HG02840 (cell line): ENCODE results near the gene TPPP.
"Not testable (repeated sequence)": the region's sequence is repeated elsewhere in the genome, so short reads cannot be mapped to it uniquely, and the experiment has no call there.

Experiments used
- ATAC-seq: cut with Tn5 transposase; IDR thresholded peaks from one replicate; pipeline ENCODE4 v1.9.1; 2021; ENCODE audit warnings: mild to moderate bottlenecking, moderate library complexity, moderate number of reproducible peaks; ENCODE audit not compliant: unreplicated experiment, low FRiP score

TPPP gene

DNA sequence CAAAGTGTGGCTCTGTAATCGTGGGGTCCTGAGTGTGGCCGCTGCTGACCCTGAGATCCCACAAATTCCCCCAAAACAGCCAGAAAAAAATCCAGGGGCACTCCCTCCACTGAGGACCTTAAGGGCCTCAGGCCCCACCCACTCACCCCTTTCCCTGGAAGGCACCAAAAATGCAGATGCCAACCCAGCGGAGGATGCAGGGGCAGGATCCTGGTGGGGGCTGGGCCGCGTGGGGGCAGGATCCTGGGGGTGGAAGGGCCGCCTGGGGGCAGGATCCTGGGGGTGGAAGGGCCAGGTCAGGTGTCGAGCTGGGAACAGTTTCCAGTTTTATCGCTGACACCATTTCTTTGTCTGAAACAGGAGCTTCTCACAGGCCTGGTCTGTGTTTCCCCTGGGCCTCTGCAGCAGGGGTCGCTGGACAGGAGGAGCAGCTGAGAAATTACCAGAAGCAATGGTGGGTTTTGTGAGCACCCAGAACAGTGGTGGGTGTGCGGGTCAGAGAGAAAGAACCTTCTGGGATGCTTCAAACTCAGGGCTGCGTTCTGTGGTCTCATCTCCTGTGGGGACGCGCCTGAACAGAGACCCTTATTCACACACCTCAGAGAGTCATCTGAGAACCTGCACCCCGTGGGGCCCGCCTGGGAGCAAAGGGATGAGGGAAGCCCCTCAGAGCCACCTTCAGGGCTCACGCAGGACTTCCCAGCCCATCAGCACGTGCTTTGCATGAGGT lies 13.8 kb downstream of the TPPP start:
- not testable (repeated sequence) for ATAC-seq

DNA sequence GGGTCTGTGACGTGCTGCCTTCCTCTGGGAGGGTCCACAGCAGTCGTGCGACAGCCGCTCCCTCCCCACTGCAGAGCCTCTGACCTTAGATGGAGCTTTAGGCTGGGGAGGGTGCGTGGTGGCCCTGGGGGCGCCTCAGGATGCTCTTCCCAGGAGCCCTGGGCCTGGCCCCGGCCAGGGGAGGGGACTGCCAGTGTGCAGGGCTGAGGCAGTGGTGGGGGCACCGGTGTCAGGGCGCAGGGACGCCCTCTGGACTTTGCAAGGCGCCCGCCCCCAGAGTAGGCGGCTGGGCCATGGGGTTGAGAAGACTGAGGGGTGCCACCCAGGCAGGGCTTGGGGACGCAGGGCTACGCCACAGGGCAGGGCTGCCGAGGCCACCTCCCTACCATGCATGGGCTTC lies 14.6 kb downstream of the TPPP start:
- not testable (repeated sequence) for ATAC-seq

- no peak for ATAC-seq
Observed at GRCh38 chr5:677131-678101, 15.7 kb downstream of the TPPP start.

- no peak for ATAC-seq
Observed at GRCh38 chr5:676699-677076, 16.5 kb downstream of the TPPP start.

DNA sequence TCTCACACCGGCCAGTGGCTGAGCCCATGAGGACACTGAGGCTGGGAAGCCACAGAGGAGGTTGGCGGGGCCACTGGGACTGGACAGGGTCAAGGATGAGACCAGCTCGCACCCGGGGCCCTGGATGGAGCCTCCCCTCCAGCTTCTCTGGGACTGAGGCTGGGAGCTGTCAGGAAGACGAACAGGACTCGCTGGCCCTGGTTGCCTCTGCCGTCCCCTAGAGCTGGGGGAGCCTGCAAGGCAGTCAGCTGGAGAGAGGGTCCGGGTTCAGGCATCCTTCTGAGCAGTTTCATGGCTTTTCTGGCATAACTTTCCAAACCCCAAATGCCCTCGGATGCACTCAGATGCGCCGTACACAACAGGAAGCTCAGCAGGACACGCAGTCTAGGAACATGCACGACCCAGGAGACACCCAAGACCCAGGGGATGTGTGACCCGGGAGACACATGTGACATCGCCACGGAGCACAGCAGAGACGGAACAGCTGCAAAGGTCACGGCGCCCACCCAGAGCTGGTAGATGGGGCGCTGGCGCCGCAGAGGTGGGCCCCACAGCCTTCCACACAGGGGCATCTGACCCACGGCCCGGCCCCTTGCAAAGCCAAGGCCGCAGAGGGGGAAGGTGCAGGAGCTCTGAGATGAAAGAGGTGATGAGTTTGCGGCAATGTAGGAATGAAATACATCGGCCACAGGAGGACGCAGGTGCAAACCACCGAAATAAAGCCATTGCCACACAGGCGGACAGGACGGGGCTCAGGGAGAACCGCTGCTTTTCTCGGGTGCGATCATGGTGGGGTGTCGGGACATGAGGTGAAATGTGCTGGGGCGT lies 17.1 kb downstream of the TPPP start:
- ATAC-seq = no peak

DNA sequence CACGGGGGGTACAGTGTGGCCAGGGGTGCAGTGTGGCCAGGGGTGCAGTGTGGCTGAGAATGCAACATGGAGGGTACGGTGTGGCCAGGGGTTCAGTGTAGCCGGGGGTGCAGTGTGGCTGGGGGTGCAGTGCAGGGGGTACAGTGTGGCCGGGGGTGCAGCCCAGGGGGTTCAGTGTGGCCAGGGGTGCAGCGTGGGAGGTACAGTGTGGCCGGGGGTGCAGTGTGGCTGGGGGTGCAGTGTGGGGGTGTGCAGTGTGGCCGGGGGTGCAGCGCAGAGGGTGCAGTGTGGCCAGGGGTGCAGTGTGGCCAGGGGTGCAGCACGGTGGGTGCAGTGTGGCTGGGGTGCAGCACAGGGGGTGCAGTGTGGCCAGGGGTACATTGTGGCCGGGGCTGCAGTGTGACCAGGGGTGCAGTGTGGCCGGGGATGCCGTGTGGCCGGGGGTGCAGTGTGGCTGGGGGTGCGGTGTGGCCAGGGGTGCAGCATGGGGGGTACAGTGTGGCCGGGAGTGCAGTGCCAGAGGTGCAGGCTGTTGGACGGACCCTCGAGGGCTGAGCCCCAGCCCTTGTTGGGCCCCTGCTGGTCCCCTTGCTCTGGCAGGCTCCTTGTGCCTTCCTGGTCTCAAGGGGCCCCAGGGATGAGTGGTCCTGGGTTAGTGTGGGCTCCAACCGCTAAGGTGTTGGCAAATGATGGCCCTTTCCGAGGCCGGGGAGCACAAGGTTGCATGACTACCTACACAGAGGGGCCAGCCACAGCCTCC lies 17.9 kb downstream of the TPPP start:
- ATAC-seq = no peak

DNA sequence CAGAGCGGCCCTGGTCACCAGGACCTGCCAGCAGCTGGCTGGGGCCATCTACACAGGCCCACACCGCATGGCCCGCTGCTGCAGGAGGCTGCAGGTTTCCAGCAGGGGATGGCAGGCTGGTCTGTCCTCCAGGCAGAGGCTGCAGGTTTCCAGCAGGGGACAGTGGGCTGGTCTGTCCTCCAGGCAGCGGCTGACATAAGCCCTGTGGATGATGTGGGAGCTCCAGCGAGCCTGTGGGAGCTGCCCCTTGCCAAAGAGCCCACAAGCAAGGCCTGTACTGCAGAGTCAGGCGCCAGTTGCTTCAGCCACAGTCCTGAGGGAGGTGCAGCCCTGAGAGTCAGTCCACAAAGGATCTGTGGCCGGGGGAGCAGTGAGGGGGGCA lies 18.5 kb downstream of the TPPP start:
- ATAC-seq = no peak

DNA sequence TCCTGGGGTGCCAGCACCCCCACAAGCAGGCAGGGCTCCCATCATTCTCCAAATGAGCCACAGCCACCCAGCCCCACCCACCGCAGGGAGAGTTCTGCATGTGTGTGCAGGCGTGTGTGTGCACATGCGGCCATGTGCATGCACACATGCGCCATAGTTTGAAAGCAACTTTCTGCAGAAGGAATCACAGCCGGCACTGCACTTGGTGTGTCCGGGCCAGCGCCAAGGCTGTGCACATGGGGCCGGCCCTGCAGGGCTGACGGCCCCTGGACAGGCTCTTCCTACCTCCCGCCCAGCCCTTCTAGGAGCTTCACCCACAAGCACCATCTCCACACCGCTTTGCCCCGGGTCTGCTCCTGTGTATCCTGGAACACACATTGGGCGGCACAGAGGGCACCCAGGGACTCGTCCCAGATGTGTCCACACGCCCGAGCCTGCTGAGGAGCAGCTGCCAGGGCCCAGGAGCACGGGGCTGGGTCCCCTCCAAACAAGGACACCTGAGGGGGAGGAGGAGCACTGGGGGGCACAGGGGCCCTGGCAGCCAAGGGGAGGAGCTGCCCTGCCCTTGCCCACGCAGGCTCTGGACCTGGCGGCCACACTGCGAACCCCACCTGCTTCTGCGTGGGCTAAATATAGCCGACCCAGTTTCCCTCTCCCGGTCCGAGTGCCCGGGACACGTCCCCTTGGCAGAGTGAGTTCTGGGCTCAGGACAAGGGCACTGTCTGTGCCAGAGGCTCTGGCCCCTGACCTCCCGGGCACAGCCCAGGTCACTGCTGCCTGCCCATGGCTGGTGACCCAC lies 19.1 kb downstream of the TPPP start:
- ATAC-seq = no peak

GRCh38 chr5:673161-673830 lies 19.9 kb downstream of the TPPP start:
- ATAC-seq = no peak

GRCh38 chr5:672329-673160 lies 20.6 kb downstream of the TPPP start:
- no peak for ATAC-seq

- no peak for ATAC-seq
Observed at GRCh38 chr5:671459-672328, 21.5 kb downstream of the TPPP start.

GRCh38 chr5:670396-671270 lies 22.5 kb downstream of the TPPP start:
- no peak for ATAC-seq

DNA sequence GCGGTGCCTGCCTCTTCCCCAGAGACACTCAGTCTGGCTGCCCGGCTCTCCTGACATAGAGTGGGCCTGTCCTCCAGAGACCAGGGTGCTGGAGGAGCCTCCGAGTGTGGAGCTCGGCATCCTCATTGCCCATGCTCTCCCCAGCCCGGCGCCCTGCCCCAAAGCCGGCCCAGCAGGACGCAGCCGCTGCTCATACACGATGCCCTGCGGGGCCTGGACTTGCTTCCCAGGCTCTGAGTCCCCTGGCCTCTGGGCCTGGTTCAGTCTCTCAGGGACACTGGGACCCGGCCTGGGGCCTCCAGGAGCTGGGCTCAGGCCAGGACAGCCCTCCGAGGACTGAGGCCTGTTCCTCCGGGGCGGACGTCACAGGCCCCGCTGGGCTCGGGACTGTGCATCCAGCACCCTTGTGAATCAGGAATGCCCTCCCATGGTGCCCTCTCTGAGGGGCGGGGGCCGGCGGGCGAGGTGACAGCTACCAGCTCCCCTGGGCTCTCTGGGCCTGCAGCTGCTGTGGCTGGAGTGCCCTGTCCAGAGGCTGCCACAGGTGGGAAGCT lies 23.2 kb downstream of the TPPP start:
- no peak for ATAC-seq

DNA sequence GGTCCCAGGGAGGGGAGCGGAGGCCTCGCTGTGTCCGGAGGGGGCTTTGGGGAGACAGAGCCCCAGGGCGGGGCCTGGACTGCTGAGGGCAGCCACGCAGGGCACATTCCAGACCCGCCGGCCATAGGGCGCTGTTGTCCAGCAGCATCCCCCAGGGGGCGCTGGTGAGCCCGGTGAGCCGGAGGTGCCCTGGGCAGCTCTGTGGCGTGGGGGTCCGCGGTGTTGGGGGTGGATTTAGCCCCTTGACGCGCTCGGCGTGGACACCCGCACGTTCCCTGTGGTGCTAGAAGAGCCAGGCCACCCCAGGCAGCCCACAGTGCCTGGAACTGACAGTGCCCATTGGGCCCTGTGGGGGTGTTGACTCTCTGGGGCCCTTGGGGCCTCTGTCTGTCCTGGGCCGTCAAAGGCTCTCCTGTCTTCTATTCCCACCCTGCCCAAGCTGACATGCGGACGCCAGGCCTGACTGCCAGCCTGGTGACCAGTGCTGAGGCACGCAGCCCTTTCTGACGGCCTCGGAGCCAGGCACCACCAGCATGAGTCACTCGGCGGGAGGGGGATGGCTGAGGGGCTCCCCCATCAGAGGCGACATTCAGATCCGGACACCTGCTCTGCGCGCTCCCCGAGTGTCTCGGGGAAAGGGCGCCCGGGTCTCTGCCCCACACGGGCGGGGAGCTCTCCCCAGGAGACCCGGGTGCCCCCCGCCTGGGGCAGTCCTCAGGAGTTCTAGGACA lies 23.9 kb downstream of the TPPP start:
- ATAC-seq = no peak
